Neuronal stem cell (in vitro differentiated cells): Measurements from ENCODE around the gene HOXC5.

Source experiments
- DNase-seq: peaks from one replicate; pipeline ENCODE4 v3.0.0-alpha.2; 2013; ENCODE audit warnings: low spot score
- H2AFZ ChIP-seq: one replicate; pipeline ENCODE4 v1.6.1; 2013; ENCODE audit warnings: mild to moderate bottlenecking, low read length, inconsistent platforms
- H2AK5ac ChIP-seq: 2 replicates; pipeline ENCODE4 v1.6.1; 2013; ENCODE audit warnings: low read depth, mild to moderate bottlenecking, inconsistent platforms, low read length, moderate library complexity, mixed read lengths
- H2BK120ac ChIP-seq: 2 replicates; pipeline ENCODE4 v1.6.1; 2013; ENCODE audit warnings: low read depth, mild to moderate bottlenecking, inconsistent platforms, low read length, moderate library complexity, mixed read lengths
- H2BK12ac ChIP-seq: one replicate; pipeline ENCODE4 v1.6.1; 2013; ENCODE audit warnings: low read length, inconsistent platforms
- H2BK15ac ChIP-seq: 2 replicates; pipeline ENCODE4 v1.6.1; 2013; ENCODE audit warnings: mild to moderate bottlenecking, low read length, inconsistent platforms, mixed read lengths
- H2BK5ac ChIP-seq: one replicate; pipeline ENCODE4 v1.6.1; 2013; ENCODE audit warnings: inconsistent platforms, mild to moderate bottlenecking, low read length, moderate library complexity
- H3K14ac ChIP-seq: one replicate; pipeline ENCODE4 v1.6.1; 2013; ENCODE audit warnings: low read length, inconsistent platforms
- H3K18ac ChIP-seq: 2 replicates; pipeline ENCODE4 v1.6.1; 2013; ENCODE audit warnings: low read length, inconsistent platforms
- H3K23ac ChIP-seq: 2 replicates; pipeline ENCODE4 v1.6.1; 2013; ENCODE audit warnings: low read depth, mild to moderate bottlenecking, mixed read lengths, low read length, inconsistent platforms; ENCODE audit not compliant: poor library complexity
- H3K27ac ChIP-seq: replicated peaks from 3 replicates; pipeline ENCODE4 v1.5.1; 2013; ENCODE audit warnings: low read length, inconsistent platforms
- H3K27me3 ChIP-seq, 3 experiments: 2 replicates each; pipeline ENCODE4 v1.6.1; 2013; ENCODE audit warnings: low read length in 3 of 3, mild to moderate bottlenecking in 2 of 3, inconsistent platforms in 1 of 3, low read depth in 1 of 3, mixed read lengths in 1 of 3, moderate library complexity in 1 of 3; ENCODE audit not compliant: control insufficient read depth in 3 of 3, insufficient read depth in 3 of 3
- H3K36me3 ChIP-seq, 2 donors: replicated peaks in 1 of 2; 2 replicates each; pipeline ENCODE4 v1.6.1; 2013; ENCODE audit warnings: low read length in 2 of 2; ENCODE audit not compliant: control insufficient read depth in 2 of 2, insufficient read depth in 2 of 2
- H3K4ac ChIP-seq: 2 replicates; pipeline ENCODE4 v1.6.1; 2013; ENCODE audit warnings: inconsistent platforms, mild to moderate bottlenecking, low read length, moderate library complexity
- H3K4me1 ChIP-seq, 2 donors: 1 replicate in 1 of 2; 2 replicates in 1 of 2; pipeline ENCODE4 v1.6.1; 2013; ENCODE audit warnings: low read length in 2 of 2, low read depth in 1 of 2; ENCODE audit not compliant: control insufficient read depth in 2 of 2, insufficient read depth in 1 of 2
- H3K4me2 ChIP-seq: one replicate; pipeline ENCODE4 v1.6.1; 2013; ENCODE audit warnings: mild to moderate bottlenecking, low read length, inconsistent platforms; ENCODE audit not compliant: insufficient read depth, poor library complexity, severe bottlenecking
- H3K4me3 ChIP-seq, 2 donors: 2 replicates each; pipeline ENCODE4 v1.5.1; 2013; ENCODE audit warnings: low read length in 2 of 2, mild to moderate bottlenecking in 2 of 2, inconsistent platforms in 1 of 2, moderate library complexity in 1 of 2
- H3K79me1 ChIP-seq: one replicate; pipeline ENCODE4 v1.6.1; 2013; ENCODE audit warnings: low read depth, mild to moderate bottlenecking, inconsistent platforms, low read length, moderate library complexity
- H3K9ac ChIP-seq: one replicate; pipeline ENCODE4 v1.6.1; 2013; ENCODE audit warnings: mild to moderate bottlenecking, low read depth, low read length, inconsistent platforms; ENCODE audit not compliant: poor library complexity
- H3K9me3 ChIP-seq, 2 donors: replicated peaks in 1 of 2; 2 replicates each; pipeline versions ENCODE3 to v1.6.1; 2013; ENCODE audit warnings: low read length in 2 of 2, mild to moderate bottlenecking in 2 of 2, inconsistent platforms in 1 of 2, low read depth in 1 of 2, mixed read lengths in 1 of 2, moderate library complexity in 1 of 2; ENCODE audit not compliant: control insufficient read depth in 2 of 2, insufficient read depth in 1 of 2
- H4K8ac ChIP-seq: one replicate; pipeline ENCODE4 v1.6.1; 2013; ENCODE audit warnings: low read depth, mild to moderate bottlenecking, inconsistent platforms, low read length, moderate library complexity
- H4K91ac ChIP-seq: one replicate; pipeline ENCODE4 v1.6.1; 2013; ENCODE audit warnings: low read length, low read depth, mild to moderate bottlenecking, inconsistent platforms; ENCODE audit not compliant: poor library complexity
- WGBS, 2 donors: extraction: QIAGEN DNeasy Blood & Tissue Kit; methylation state at CpG; one replicate each; pipeline ENCODE4 v1.1.7; 2013; ENCODE audit warnings: missing lambda C conversion rate in 2 of 2, mixed read lengths in 1 of 2; ENCODE audit not compliant: insufficient read length in 2 of 2, insufficient replicate concordance in 1 of 2; ENCODE audit errors: extremely low coverage in 2 of 2; 5-methylcytosine and 5-hydroxymethylcytosine counted together

HOXC5 gene

GRCh38 chr12:54010053-54010971 lies 22.5 kb upstream of the HOXC5 start:
- no peak overlapping the region for H2BK12ac ChIP-seq
- H3K14ac ChIP-seq, result no peak overlapping the region
- H2BK120ac ChIP-seq, result no peak overlapping the region
- H3K27ac ChIP-seq, result no peak overlapping the region
- H3K23ac ChIP-seq, result no peak overlapping the region
- H4K8ac ChIP-seq, result no peak overlapping the region
- no peaks in the 10 kb centered on the region for H3K36me3 ChIP-seq
- H2AFZ ChIP-seq, result no peak overlapping the region
- DNase-seq, result no peak
- no CpG with 5 or more reads among the region's 10 CpGs for WGBS, 2 donors
- H3K79me1 ChIP-seq, result peaks cover 2% of the 10 kb centered on the region
- no peak overlapping the region for H2AK5ac ChIP-seq
- H3K4ac ChIP-seq, result no peak overlapping the region
- no peak overlapping the region for H3K9ac ChIP-seq
- H2BK5ac ChIP-seq, result no peak overlapping the region
- no peak overlapping the region for H4K91ac ChIP-seq
- no peak overlapping the region for H3K4me2 ChIP-seq
- H3K18ac ChIP-seq, result no peak overlapping the region
- peaks cover 57 to 95% (median 94%) of the 10 kb centered on the region in 3 experiments for H3K27me3 ChIP-seq
- no peak overlapping the region for H2BK15ac ChIP-seq
- no peaks in the 10 kb centered on the region for H3K4me1 ChIP-seq
- H3K9me3 ChIP-seq, result no peaks in the 10 kb centered on the region
- H3K4me3 ChIP-seq, result no peak overlapping the region

DNA sequence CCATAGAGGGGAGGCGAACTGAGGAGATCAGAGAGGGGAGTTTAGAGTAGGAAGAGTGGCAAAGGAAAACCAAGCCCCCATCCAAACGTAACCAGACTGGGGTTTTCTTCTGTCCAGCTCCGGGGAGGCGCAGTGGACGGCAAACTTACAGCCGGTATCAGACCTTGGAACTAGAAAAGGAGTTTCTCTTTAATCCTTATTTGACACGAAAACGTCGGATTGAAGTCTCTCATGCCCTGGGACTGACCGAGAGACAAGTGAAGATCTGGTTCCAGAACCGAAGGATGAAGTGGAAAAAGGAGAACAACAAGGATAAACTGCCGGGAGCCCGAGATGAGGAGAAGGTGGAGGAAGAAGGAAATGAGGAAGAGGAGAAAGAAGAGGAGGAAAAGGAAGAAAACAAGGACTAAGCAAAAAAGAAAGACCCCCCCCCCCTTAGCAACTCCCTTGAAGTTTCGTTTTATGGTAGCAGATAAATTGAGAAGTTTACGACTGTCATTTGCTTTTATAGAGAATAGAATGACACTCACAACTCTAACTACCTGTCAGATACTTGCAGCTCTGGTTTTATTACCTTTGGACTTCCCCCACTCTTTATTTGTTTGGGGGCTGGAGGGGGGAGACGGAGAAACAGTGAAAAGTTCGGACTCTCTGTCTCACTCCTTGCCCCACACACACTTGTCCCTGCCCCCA lies 21.7 kb upstream of the HOXC5 start:
- Histone ChIP-seq H3K36me3 (no peaks in the 10 kb centered on the region), H3K79me1 (peaks cover 2% of the 10 kb centered on the region), H3K18ac (no peak overlapping the region), H2AFZ (no peak overlapping the region), H3K9ac (no peak overlapping the region), H2AK5ac (no peak overlapping the region), H2BK5ac (no peak overlapping the region), H3K4me3 (no peak overlapping the region), H3K9me3 (no peaks in the 10 kb centered on the region), H3K4me1 (no peaks in the 10 kb centered on the region), H3K4me2 (no peak overlapping the region), H3K14ac (no peak overlapping the region), H3K27ac (no peak overlapping the region), H4K8ac (no peak overlapping the region), H2BK15ac (no peak overlapping the region), H3K27me3 (peaks cover 56 to 96% (median 94%) of the 10 kb centered on the region in 3 experiments), H3K4ac (no peak overlapping the region), H2BK120ac (no peak overlapping the region), H4K91ac (no peak overlapping the region), H3K23ac (no peak overlapping the region), H2BK12ac (no peak overlapping the region)
- no CpG with 5 or more reads among the region's 17 CpGs for WGBS, 2 donors
- DNase-seq, result no peak

DNA sequence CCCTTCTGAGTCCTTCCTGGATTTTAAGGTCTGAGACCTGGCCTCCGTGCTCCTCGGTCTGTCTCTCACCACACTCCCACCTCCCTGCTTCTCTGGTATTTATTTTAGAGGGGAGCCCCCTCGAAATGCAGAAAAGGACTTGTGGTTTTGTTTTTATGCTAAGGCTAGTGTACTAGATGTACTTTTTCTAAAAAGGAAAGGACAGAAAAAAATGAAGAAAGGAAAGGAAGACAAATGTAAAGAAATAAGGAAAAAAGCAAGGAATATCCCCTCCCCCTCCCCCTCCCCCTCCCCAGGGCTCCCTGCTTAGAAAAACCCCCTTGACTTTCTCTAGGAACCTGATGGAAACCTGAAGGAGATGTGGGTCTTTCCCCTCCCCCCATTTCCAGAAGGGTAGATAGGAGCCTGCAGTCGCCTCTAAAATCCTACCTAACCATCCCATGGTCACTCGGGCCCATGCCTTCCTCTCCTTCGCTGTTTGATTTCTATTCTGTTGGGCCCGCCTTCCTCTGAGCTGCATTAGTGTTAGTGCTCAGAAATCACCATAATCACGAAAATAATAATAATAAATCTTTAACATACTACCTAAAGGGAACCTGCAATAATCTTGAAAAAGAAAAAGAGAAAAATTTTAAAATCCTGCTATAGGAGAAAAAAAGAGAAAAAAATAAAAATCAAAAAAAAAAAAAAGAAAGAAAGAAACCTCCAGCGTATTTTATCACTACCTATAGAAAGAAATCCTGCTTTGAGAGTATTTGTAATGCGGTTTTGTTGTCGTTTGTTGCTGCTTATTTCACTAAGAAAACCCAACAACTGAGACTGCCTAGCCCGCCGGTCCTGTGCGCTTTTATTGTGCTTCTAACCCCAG lies 21.0 kb upstream of the HOXC5 start:
- H3K9me3 ChIP-seq, result no peaks in the 10 kb centered on the region
- no peak overlapping the region for H2BK120ac ChIP-seq
- DNase-seq, result no peak
- no peak overlapping the region for H3K9ac ChIP-seq
- peaks cover 54 to 96% (median 94%) of the 10 kb centered on the region in 3 experiments for H3K27me3 ChIP-seq
- H3K36me3 ChIP-seq, result no peaks in the 10 kb centered on the region
- H2AK5ac ChIP-seq, result no peak overlapping the region
- H3K27ac ChIP-seq, result no peak overlapping the region
- H3K18ac ChIP-seq, result no peak overlapping the region
- H3K4me3 ChIP-seq, result no peak overlapping the region
- H4K91ac ChIP-seq, result no peak overlapping the region
- H3K4ac ChIP-seq, result no peak overlapping the region
- WGBS, 2 donors, result no CpG with 5 or more reads among the region's 14 CpGs
- no peak overlapping the region for H4K8ac ChIP-seq
- H3K23ac ChIP-seq, result no peak overlapping the region
- H3K79me1 ChIP-seq, result peaks cover 2% of the 10 kb centered on the region
- no peak overlapping the region for H2BK5ac ChIP-seq
- no peak overlapping the region for H2BK15ac ChIP-seq
- no peak overlapping the region for H3K4me2 ChIP-seq
- H3K4me1 ChIP-seq, result no peaks in the 10 kb centered on the region
- no peak overlapping the region for H3K14ac ChIP-seq
- no peak overlapping the region for H2AFZ ChIP-seq
- H2BK12ac ChIP-seq, result no peak overlapping the region
